HL-60 (cell line): ENCODE measurements around the gene SDHA.

Experiments
- DNase-seq, 2 experiments: peaks; one replicate each; pipeline ENCODE4 v3.0.0-alpha.2; 2010 to 2020; ENCODE audit warnings: low read depth in 1 of 2, low spot score in 1 of 2
- H3K27ac ChIP-seq: fragments of 250-450 bp; sonication (Bioruptor Pico); replicated peaks from 2 replicates; pipeline ENCODE4 v1.5.1; 2020; ENCODE audit warnings: mild to moderate bottlenecking, moderate library complexity
- H3K27me3 ChIP-seq: fragments of 250-450 bp; sonication (Bioruptor Pico); 2 replicates; pipeline ENCODE4 v1.5.1; 2021; ENCODE audit warnings: mild to moderate bottlenecking, moderate library complexity; ENCODE audit not compliant: insufficient read depth, poor library complexity, severe bottlenecking
- H3K4me3 ChIP-seq: replicated peaks from 2 replicates; pipeline ENCODE4 v1.5.1; 2011; ENCODE audit warnings: mild to moderate bottlenecking, control low read depth, low read length; ENCODE audit not compliant: insufficient read depth
- GABPA ChIP-seq: IDR thresholded peaks from 2 replicates; pipeline ENCODE4 v1.6.1; 2012; ENCODE audit warnings: low read depth
- POLR2AphosphoS5 ChIP-seq: IDR thresholded peaks from 2 replicates; pipeline ENCODE4 v1.6.1; 2012; ENCODE audit warnings: low read depth
- SPI1 ChIP-seq: IDR thresholded peaks from 2 replicates; pipeline ENCODE4 v1.6.1; 2012; ENCODE audit warnings: low read depth, mild to moderate bottlenecking, borderline replicate concordance
- TF ChIP-seq, protein P1 (sequence below): IDR thresholded peaks from one replicate; pipeline ENCODE4 v1.5.1; 2011; ENCODE audit warnings: low read length, control low read depth, inconsistent platforms; ENCODE audit not compliant: insufficient read depth
- TF ChIP-seq, protein P2 (sequence below): IDR thresholded peaks from 2 replicates; pipeline ENCODE4 v1.6.1; 2012; ENCODE audit warnings: low read depth; ENCODE audit not compliant: insufficient replicate concordance

The SDHA gene

GRCh38 chr5:182126-182525 lies 36.0 kb upstream of the SDHA start:
- no peak for TF ChIP-seq POLR2AphosphoS5
- TF ChIP-seq, protein P1, sequence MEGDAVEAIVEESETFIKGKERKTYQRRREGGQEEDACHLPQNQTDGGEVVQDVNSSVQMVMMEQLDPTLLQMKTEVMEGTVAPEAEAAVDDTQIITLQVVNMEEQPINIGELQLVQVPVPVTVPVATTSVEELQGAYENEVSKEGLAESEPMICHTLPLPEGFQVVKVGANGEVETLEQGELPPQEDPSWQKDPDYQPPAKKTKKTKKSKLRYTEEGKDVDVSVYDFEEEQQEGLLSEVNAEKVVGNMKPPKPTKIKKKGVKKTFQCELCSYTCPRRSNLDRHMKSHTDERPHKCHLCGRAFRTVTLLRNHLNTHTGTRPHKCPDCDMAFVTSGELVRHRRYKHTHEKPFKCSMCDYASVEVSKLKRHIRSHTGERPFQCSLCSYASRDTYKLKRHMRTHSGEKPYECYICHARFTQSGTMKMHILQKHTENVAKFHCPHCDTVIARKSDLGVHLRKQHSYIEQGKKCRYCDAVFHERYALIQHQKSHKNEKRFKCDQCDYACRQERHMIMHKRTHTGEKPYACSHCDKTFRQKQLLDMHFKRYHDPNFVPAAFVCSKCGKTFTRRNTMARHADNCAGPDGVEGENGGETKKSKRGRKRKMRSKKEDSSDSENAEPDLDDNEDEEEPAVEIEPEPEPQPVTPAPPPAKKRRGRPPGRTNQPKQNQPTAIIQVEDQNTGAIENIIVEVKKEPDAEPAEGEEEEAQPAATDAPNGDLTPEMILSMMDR, result no peak
- TF ChIP-seq GABPA, result no peak
- TF ChIP-seq SPI1, result no peak
- TF ChIP-seq, protein P2, sequence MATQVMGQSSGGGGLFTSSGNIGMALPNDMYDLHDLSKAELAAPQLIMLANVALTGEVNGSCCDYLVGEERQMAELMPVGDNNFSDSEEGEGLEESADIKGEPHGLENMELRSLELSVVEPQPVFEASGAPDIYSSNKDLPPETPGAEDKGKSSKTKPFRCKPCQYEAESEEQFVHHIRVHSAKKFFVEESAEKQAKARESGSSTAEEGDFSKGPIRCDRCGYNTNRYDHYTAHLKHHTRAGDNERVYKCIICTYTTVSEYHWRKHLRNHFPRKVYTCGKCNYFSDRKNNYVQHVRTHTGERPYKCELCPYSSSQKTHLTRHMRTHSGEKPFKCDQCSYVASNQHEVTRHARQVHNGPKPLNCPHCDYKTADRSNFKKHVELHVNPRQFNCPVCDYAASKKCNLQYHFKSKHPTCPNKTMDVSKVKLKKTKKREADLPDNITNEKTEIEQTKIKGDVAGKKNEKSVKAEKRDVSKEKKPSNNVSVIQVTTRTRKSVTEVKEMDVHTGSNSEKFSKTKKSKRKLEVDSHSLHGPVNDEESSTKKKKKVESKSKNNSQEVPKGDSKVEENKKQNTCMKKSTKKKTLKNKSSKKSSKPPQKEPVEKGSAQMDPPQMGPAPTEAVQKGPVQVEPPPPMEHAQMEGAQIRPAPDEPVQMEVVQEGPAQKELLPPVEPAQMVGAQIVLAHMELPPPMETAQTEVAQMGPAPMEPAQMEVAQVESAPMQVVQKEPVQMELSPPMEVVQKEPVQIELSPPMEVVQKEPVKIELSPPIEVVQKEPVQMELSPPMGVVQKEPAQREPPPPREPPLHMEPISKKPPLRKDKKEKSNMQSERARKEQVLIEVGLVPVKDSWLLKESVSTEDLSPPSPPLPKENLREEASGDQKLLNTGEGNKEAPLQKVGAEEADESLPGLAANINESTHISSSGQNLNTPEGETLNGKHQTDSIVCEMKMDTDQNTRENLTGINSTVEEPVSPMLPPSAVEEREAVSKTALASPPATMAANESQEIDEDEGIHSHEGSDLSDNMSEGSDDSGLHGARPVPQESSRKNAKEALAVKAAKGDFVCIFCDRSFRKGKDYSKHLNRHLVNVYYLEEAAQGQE, result no peak
- no peak overlapping the region for H3K4me3 ChIP-seq
- H3K27ac ChIP-seq, result no peak overlapping the region
- no peak for DNase-seq
- H3K27me3 ChIP-seq, result peaks cover 4% of the 10 kb centered on the region

- TF ChIP-seq GABPA, result no peak
- TF ChIP-seq POLR2AphosphoS5, result no peak
- TF ChIP-seq, protein P1, result no peak
- TF ChIP-seq SPI1, result no peak
- TF ChIP-seq, protein P2, result no peak
- H3K4me3 ChIP-seq, result no peak overlapping the region
- H3K27me3 ChIP-seq, result no peaks in the 10 kb centered on the region
- H3K27ac ChIP-seq, result no peak overlapping the region
- DNase-seq, result no peak
Measured at GRCh38 chr5:184471-184870, 33.6 kb upstream of the SDHA start.

DNA sequence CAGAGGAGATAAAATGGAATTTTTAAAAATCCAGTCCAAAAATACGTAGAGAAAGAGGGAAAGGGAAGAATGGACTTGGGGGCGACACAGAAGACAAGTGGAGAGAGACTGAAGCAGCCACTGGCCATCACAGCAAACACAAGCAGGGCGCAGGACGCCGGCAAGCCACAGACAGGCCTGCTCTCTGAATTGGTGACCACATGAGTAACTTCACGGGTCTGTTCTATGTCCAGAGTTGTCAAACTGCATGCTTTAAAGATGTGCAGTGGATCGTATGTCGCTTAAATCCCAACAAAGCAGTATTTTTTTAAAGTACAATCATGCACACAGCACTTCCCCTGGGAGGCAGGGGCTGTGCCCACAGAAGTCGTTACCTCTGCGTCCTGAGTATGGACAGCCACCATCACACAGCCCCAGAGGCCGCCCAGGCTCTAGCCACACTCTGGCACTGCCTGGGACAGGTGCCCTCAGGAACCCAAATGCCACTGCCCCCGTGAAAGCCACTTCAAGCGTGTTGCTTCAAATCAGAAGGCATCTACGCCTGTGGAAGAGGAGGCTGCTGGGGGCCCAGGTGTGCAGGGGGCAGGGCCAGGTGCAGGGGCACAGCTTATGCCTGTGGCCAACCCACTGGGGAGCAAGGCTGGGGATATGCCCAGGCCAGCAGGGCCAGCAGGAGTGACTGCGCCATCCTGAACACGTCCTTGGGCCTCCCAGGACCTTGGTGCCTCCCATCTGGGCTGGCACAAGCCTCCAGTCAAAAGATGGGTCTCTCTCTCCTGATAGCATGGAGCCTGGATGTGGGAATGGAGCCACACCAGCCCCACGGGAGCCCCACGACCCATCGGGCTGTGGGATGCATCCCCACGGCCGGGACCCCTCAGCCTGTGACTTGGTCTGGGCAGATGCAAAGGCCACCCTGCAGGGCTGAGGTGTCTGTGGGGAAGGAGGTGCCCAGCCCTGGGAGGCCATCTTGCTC lies 32.7 kb upstream of the SDHA start:
- no peak overlapping the region for H3K4me3 ChIP-seq
- no peak overlapping the region for H3K27ac ChIP-seq
- no peak for DNase-seq
- TF ChIP-seq, protein P2, result no peak
- TF ChIP-seq GABPA (no peak), POLR2AphosphoS5 (no peak), SPI1 (no peak)
- TF ChIP-seq, protein P1, result no peak
- H3K27me3 ChIP-seq, result no peaks in the 10 kb centered on the region
